Right lobe of liver (tissue), 4 donors: ENCODE measurements around the gene CCDC51.

ENCODE experiments used
- CTCF ChIP-seq, 4 donors: fragments of 200-600 bp in 3 of 4; fragments of 450-650 bp in 1 of 4; IDR thresholded peaks; one replicate each; pipeline versions ENCODE4 v1.5.1 to v1.8.0; 2016 to 2022; ENCODE audit warnings: antibody characterized with exemption in 4 of 4, mild to moderate bottlenecking in 2 of 4
- POLR2A ChIP-seq: fragments of 450-650 bp; IDR thresholded peaks from one replicate; pipeline ENCODE4 v1.6.1; 2017; ENCODE audit warnings: antibody characterized with exemption, mild to moderate bottlenecking
- donor health status: DM: no; HTN: no; CAD: no.
- donor health status: DM: no; HTN: no; CAD: no.
- donor health status: DM: no; HTN: yes; CAD: no.

GRCh38 chr3:48426401-48426909, 13.5 kb downstream of the CCDC51 start:
- TF ChIP-seq CTCF (IDR thresholded peaks at IDR 0.05) = no peak
- no peak for TF ChIP-seq POLR2A
